PC-9 (cell line): ENCODE results near the gene PHRF1. TPM values are rescaled to one million over a fixed set of nuclear protein-coding genes. Genes with fewer than 3 reads are reported as not detected.

Source experiments
- BruUV-seq: library from RNA; stranded (reverse); fragments of 400-500 nt; replicated peaks from 2 replicates; lab custom pipeline; 2021; lab: Mats Ljungman, UMichigan
- CTCF ChIA-PET: fragments of 300-600 bp; sonication (Branson Sonifier 250); formaldehyde crosslinking; loops from one replicate; lab custom pipeline; 2022; ENCODE audit warnings: antibody characterized with exemption; lab: Charles Lee
- POLR2A ChIA-PET: fragments of 300-600 bp; sonication (Branson Sonifier 250); formaldehyde crosslinking; loops from one replicate; lab custom pipeline; 2022; ENCODE audit warnings: antibody characterized with exemption; ENCODE audit not compliant: unreplicated experiment; lab: Charles Lee
- DNase-seq, 2 experiments: peaks; one replicate each; pipeline versions ENCODE4 v3.0.0 to v3.0.0-alpha.2; 2015 to 2022; ENCODE audit warnings: mixed read lengths in 1 of 2
- H2AFZ ChIP-seq: fragments of 200-600 bp; sonication (generic); 2 replicates; pipeline ENCODE4 v1.8.1; 2017; ENCODE audit warnings: antibody characterized with exemption
- H3F3A ChIP-seq: fragments of 200-600 bp; sonication (generic); 2 replicates; pipeline ENCODE4 v1.8.1; 2017; ENCODE audit warnings: antibody characterized with exemption, mild to moderate bottlenecking, low read depth; ENCODE audit not compliant: insufficient read depth
- H3K27ac ChIP-seq: fragments of 200-600 bp; sonication (generic); 2 replicates; pipeline ENCODE4 v1.6.1; 2016; ENCODE audit warnings: mixed run types
- H3K27me3 ChIP-seq: fragments of 200-600 bp; sonication (generic); 2 replicates; pipeline ENCODE4 v1.6.1; 2016; ENCODE audit warnings: low read depth, mixed run types; ENCODE audit not compliant: insufficient read depth
- H3K36me3 ChIP-seq: fragments of 200-600 bp; sonication (generic); 2 replicates; pipeline ENCODE4 v1.6.1; 2016; ENCODE audit warnings: low read depth, mixed run types
- H3K4me1 ChIP-seq: fragments of 200-600 bp; sonication (generic); replicated peaks from 2 replicates; pipeline ENCODE4 v1.6.1; 2016; ENCODE audit warnings: mixed run types; ENCODE audit not compliant: insufficient read depth
- H3K4me2 ChIP-seq: fragments of 200-600 bp; sonication (generic); 2 replicates; pipeline ENCODE4 v1.6.1; 2017; ENCODE audit warnings: mixed run types
- H3K4me3 ChIP-seq: fragments of 200-600 bp; sonication (generic); 2 replicates; pipeline ENCODE4 v1.6.1; 2016; ENCODE audit warnings: mixed run types
- H3K79me2 ChIP-seq: fragments of 200-600 bp; sonication (generic); 2 replicates; pipeline ENCODE4 v1.6.1; 2017; ENCODE audit warnings: low read depth, mixed run types
- H3K9me2 ChIP-seq: fragments of 200-600 bp; sonication (generic); 2 replicates; pipeline ENCODE4 v1.8.1; 2017; ENCODE audit warnings: mild to moderate bottlenecking; ENCODE audit not compliant: insufficient read depth
- H3K9me3 ChIP-seq: fragments of 200-600 bp; sonication (generic); 2 replicates; pipeline ENCODE4 v1.8.1; 2016; ENCODE audit warnings: low read depth; ENCODE audit not compliant: insufficient read depth
- H4K20me1 ChIP-seq: fragments of 200-600 bp; sonication (generic); 2 replicates; pipeline ENCODE4 v1.8.1; 2017; ENCODE audit not compliant: insufficient read depth
- CTCF ChIP-seq: fragments of 200-600 bp; sonication (generic); conservative IDR thresholded peaks from 2 replicates; pipeline ENCODE4 v1.6.1; 2017; ENCODE audit warnings: mixed run types, antibody characterized with exemption, mild to moderate bottlenecking, moderate library complexity
- EZH2 ChIP-seq: fragments of 200-600 bp; sonication (generic); IDR thresholded peaks from 2 replicates; pipeline ENCODE4 v1.8.0; 2017; ENCODE audit warnings: antibody characterized with exemption, low read depth
- intact Hi-C: fragments of 100-400 bp; cut with micrococcal nuclease; formaldehyde crosslinking; loops from one replicate; pipeline ENCODE4 v1.10.0; 2022; ENCODE audit not compliant: unreplicated experiment
- total RNA-seq: library from RNA; stranded (reverse); gene quantifications from 2 replicates; pipeline ENCODE4 v1.2.3, GENCODE V29; 2021

Gene PHRF1
- total RNA-seq, 1 experiment from 2014 or later, result 21.7 TPM

GRCh38 chr11:628056-628455 is 51.8 kb downstream of the PHRF1 start:
- no peak for DNase-seq
- TF ChIP-seq CTCF (no peak), EZH2 (no peak)
- ChIA-PET POLR2A (no interaction called here), CTCF (no interaction called here)
- H3K27ac ChIP-seq, result no peak overlapping the region
- no peaks in the 10 kb centered on the region for H3K36me3 ChIP-seq
- H3K9me3 ChIP-seq, result no peaks in the 10 kb centered on the region
- BruUV-seq, result no TSS peak
- H4K20me1 ChIP-seq, result no peaks in the 10 kb centered on the region
- no peak overlapping the region for H3K4me3 ChIP-seq
- H3K79me2 ChIP-seq, result no peaks in the 10 kb centered on the region
- no peaks in the 10 kb centered on the region for H3K9me2 ChIP-seq
- H3F3A ChIP-seq, result peaks cover 3% of the 10 kb centered on the region; the same call in 1 of the 2 replicates
- H3K4me1 ChIP-seq, result no peaks in the 10 kb centered on the region
- H3K27me3 ChIP-seq, result no peaks in the 10 kb centered on the region
- no peak overlapping the region for H3K4me2 ChIP-seq
- H2AFZ ChIP-seq, result no peak overlapping the region
- intact Hi-C loops, result no loop called here

GRCh38 chr11:629237-629583 is 52.9 kb downstream of the PHRF1 start:
- Histone ChIP-seq H3K4me3 (no peak overlapping the region), H2AFZ (no peak overlapping the region), H3F3A (peaks cover 3% of the 10 kb centered on the region; the same call in 1 of the 2 replicates), H3K9me2 (no peaks in the 10 kb centered on the region), H3K36me3 (no peaks in the 10 kb centered on the region), H3K79me2 (no peaks in the 10 kb centered on the region), H3K4me2 (no peak overlapping the region), H3K4me1 (no peaks in the 10 kb centered on the region), H3K27me3 (no peaks in the 10 kb centered on the region), H4K20me1 (no peaks in the 10 kb centered on the region), H3K27ac (peak overlapping the region; percentile 16; the same call in 1 of the 2 replicates), H3K9me3 (no peaks in the 10 kb centered on the region)
- CTCF ChIA-PET, result no interaction called here
- BruUV-seq, result no TSS peak
- no peak for DNase-seq
- POLR2A ChIA-PET, result no interaction called here
- intact Hi-C loops, result no loop called here
- TF ChIP-seq EZH2 (no peak), CTCF (no peak)

- TF ChIP-seq EZH2 (no peak), CTCF (no peak)
- ChIA-PET POLR2A (no interaction called here), CTCF (no interaction called here)
- Histone ChIP-seq H4K20me1 (no peaks in the 10 kb centered on the region), H3F3A (peaks cover 3% of the 10 kb centered on the region; the same call in 1 of the 2 replicates), H3K9me3 (no peaks in the 10 kb centered on the region), H3K27ac (no peak overlapping the region), H2AFZ (no peak overlapping the region), H3K9me2 (no peaks in the 10 kb centered on the region), H3K4me1 (no peaks in the 10 kb centered on the region), H3K4me3 (no peak overlapping the region), H3K79me2 (no peaks in the 10 kb centered on the region), H3K4me2 (no peak overlapping the region), H3K36me3 (no peaks in the 10 kb centered on the region), H3K27me3 (no peaks in the 10 kb centered on the region)
- no TSS peak for BruUV-seq
- DNase-seq, result no peak
- intact Hi-C loops, result no loop called here
Measured at GRCh38 chr11:630871-631270, 54.6 kb downstream of the PHRF1 start.
